ENCODE results near the gene CCL2.

CCL2 gene

DNA sequence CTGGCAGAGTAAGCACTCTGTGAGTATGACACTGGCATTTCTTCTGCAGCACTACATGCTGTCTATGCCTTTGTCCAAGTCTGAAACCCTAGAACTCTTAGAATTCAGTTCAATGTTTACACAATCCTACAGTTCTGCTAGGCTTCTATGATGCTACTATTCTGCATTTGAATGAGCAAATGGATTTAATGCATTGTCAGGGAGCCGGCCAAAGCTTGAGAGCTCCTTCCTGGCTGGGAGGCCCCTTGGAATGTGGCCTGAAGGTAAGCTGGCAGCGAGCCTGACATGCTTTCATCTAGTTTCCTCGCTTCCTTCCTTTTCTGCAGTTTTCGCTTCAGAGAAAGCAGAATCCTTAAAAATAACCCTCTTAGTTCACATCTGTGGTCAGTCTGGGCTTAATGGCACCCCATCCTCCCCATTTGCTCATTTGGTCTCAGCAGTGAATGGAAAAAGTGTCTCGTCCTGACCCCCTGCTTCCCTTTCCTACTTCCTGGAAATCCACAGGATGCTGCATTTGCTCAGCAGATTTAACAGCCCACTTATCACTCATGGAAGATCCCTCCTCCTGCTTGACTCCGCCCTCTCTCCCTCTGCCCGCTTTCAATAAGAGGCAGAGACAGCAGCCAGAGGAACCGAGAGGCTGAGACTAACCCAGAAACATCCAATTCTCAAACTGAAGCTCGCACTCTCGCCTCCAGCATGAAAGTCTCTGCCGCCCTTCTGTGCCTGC is at the start of gene CCL2:
Gene CCL2 (plus strand): TSS at position 635 of the 730 bp plus-strand sequence. CDS start 65 bp downstream, at position 700.
- H3K36me3 ChIP-seq (ENCODE audit: control insufficient read depth, insufficient read depth, low read length), result no peaks in the 10 kb centered on the region
- H3K27me3 ChIP-seq (ENCODE audit: control insufficient read depth, insufficient read depth, low read length), result 0 out of 2 replicates have a peak, but pooled peaks cover 7% of the 10 kb centered on the region
- no peak within 1 kb of the TSS for H3K9ac ChIP-seq (ENCODE audit: low read depth, low read length)
- peaks cover 34% of the 10 kb centered on the region for H3K4me1 ChIP-seq (ENCODE audit: control insufficient read depth, insufficient read depth, low read length)
- H3K4me3 ChIP-seq (ENCODE audit: low read depth, low read length), result peak within 1 kb of the TSS; percentile 62
- no peaks in the 10 kb centered on the region for H3K9me3 ChIP-seq (ENCODE audit: control insufficient read depth, insufficient read depth, low read length)
- H3K27ac ChIP-seq (ENCODE audit: low read depth, low read length), result peak within 1 kb of the TSS; percentile 92

GRCh38 chr17:34205401-34205800 is 49.7 kb upstream of the CCL2 start:
- no peak overlapping the region for H3K27ac ChIP-seq (ENCODE audit: low read depth, low read length)
- no peak overlapping the region for H3K9ac ChIP-seq (ENCODE audit: low read depth, low read length)
- no peaks in the 10 kb centered on the region for H3K9me3 ChIP-seq (ENCODE audit: control insufficient read depth, insufficient read depth, low read length)
- H3K4me1 ChIP-seq (ENCODE audit: control insufficient read depth, insufficient read depth, low read length), result no peaks in the 10 kb centered on the region
- no peak overlapping the region for H3K4me3 ChIP-seq (ENCODE audit: low read depth, low read length)
- H3K27me3 ChIP-seq (ENCODE audit: control insufficient read depth, insufficient read depth, low read length), result no peaks in the 10 kb centered on the region
- H3K36me3 ChIP-seq (ENCODE audit: control insufficient read depth, insufficient read depth, low read length), result no peaks in the 10 kb centered on the region

GRCh38 chr17:34206569-34206968 is 48.5 kb upstream of the CCL2 start:
- Histone ChIP-seq H3K9me3 (ENCODE audit: control insufficient read depth, insufficient read depth, low read length) (no peaks in the 10 kb centered on the region), H3K27me3 (ENCODE audit: control insufficient read depth, insufficient read depth, low read length) (no peaks in the 10 kb centered on the region), H3K4me1 (ENCODE audit: control insufficient read depth, insufficient read depth, low read length) (no peaks in the 10 kb centered on the region), H3K4me3 (ENCODE audit: low read depth, low read length) (no peak overlapping the region), H3K9ac (ENCODE audit: low read depth, low read length) (no peak overlapping the region), H3K36me3 (ENCODE audit: control insufficient read depth, insufficient read depth, low read length) (no peaks in the 10 kb centered on the region), H3K27ac (ENCODE audit: low read depth, low read length) (no peak overlapping the region)

- no peaks in the 10 kb centered on the region for H3K4me1 ChIP-seq (ENCODE audit: control insufficient read depth, insufficient read depth, low read length)
- H3K36me3 ChIP-seq (ENCODE audit: control insufficient read depth, insufficient read depth, low read length), result no peaks in the 10 kb centered on the region
- no peak overlapping the region for H3K27ac ChIP-seq (ENCODE audit: low read depth, low read length)
- no peaks in the 10 kb centered on the region for H3K27me3 ChIP-seq (ENCODE audit: control insufficient read depth, insufficient read depth, low read length)
- no peak overlapping the region for H3K4me3 ChIP-seq (ENCODE audit: low read depth, low read length)
- H3K9ac ChIP-seq (ENCODE audit: low read depth, low read length), result no peak overlapping the region
- no peaks in the 10 kb centered on the region for H3K9me3 ChIP-seq (ENCODE audit: control insufficient read depth, insufficient read depth, low read length)
Observed at GRCh38 chr17:34207572-34207971, 47.5 kb upstream of the CCL2 start.

- H3K27me3 ChIP-seq (ENCODE audit: control insufficient read depth, insufficient read depth, low read length), result no peaks in the 10 kb centered on the region
- no peak overlapping the region for H3K27ac ChIP-seq (ENCODE audit: low read depth, low read length)
- H3K9ac ChIP-seq (ENCODE audit: low read depth, low read length), result no peak overlapping the region
- H3K4me1 ChIP-seq (ENCODE audit: control insufficient read depth, insufficient read depth, low read length), result no peaks in the 10 kb centered on the region
- no peak overlapping the region for H3K4me3 ChIP-seq (ENCODE audit: low read depth, low read length)
- H3K36me3 ChIP-seq (ENCODE audit: control insufficient read depth, insufficient read depth, low read length), result no peaks in the 10 kb centered on the region
- no peaks in the 10 kb centered on the region for H3K9me3 ChIP-seq (ENCODE audit: control insufficient read depth, insufficient read depth, low read length)
Observed at GRCh38 chr17:34218748-34219147, 36.3 kb upstream of the CCL2 start.

- Histone ChIP-seq H3K27ac (ENCODE audit: low read depth, low read length) (no peak overlapping the region), H3K4me3 (ENCODE audit: low read depth, low read length) (no peak overlapping the region), H3K27me3 (ENCODE audit: control insufficient read depth, insufficient read depth, low read length) (no peaks in the 10 kb centered on the region), H3K36me3 (ENCODE audit: control insufficient read depth, insufficient read depth, low read length) (no peaks in the 10 kb centered on the region), H3K9ac (ENCODE audit: low read depth, low read length) (no peak overlapping the region), H3K4me1 (ENCODE audit: control insufficient read depth, insufficient read depth, low read length) (no peaks in the 10 kb centered on the region), H3K9me3 (ENCODE audit: control insufficient read depth, insufficient read depth, low read length) (no peaks in the 10 kb centered on the region)
Observed at GRCh38 chr17:34219405-34219804, 35.7 kb upstream of the CCL2 start.

GRCh38 chr17:34220045-34220751 is 34.9 kb upstream of the CCL2 start:
- Histone ChIP-seq H3K4me3 (ENCODE audit: low read depth, low read length) (no peak overlapping the region), H3K36me3 (ENCODE audit: control insufficient read depth, insufficient read depth, low read length) (no peaks in the 10 kb centered on the region), H3K27me3 (ENCODE audit: control insufficient read depth, insufficient read depth, low read length) (no peaks in the 10 kb centered on the region), H3K9me3 (ENCODE audit: control insufficient read depth, insufficient read depth, low read length) (no peaks in the 10 kb centered on the region), H3K27ac (ENCODE audit: low read depth, low read length) (no peak overlapping the region), H3K9ac (ENCODE audit: low read depth, low read length) (no peak overlapping the region), H3K4me1 (ENCODE audit: control insufficient read depth, insufficient read depth, low read length) (no peaks in the 10 kb centered on the region)

GRCh38 chr17:34220752-34221395 is 34.2 kb upstream of the CCL2 start:
- Histone ChIP-seq H3K9ac (ENCODE audit: low read depth, low read length) (no peak overlapping the region), H3K4me1 (ENCODE audit: control insufficient read depth, insufficient read depth, low read length) (no peaks in the 10 kb centered on the region), H3K9me3 (ENCODE audit: control insufficient read depth, insufficient read depth, low read length) (no peaks in the 10 kb centered on the region), H3K36me3 (ENCODE audit: control insufficient read depth, insufficient read depth, low read length) (no peaks in the 10 kb centered on the region), H3K27me3 (ENCODE audit: control insufficient read depth, insufficient read depth, low read length) (no peaks in the 10 kb centered on the region), H3K27ac (ENCODE audit: low read depth, low read length) (no peak overlapping the region), H3K4me3 (ENCODE audit: low read depth, low read length) (no peak overlapping the region)

DNA sequence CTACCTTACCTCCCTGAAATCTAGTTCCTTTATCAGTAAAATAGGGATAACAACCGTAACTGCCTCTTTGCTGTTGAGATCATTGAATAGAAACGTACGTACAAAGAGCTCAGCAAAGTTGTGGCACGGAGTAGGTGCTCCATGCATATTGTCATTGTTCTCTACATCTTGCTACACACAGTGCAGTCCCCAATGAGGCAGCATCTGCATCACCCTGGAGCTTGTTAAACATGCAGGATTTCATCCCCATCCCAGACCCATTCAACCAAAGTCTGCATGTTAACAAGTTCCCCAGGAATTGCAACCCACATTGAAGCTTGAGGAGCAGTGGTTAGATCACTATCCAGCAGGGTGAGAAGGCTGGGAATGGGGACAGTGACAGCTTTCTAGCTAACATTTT is 33.7 kb upstream of the CCL2 start:
- H3K9me3 ChIP-seq (ENCODE audit: control insufficient read depth, insufficient read depth, low read length), result no peaks in the 10 kb centered on the region
- H3K4me3 ChIP-seq (ENCODE audit: low read depth, low read length), result no peak overlapping the region
- no peaks in the 10 kb centered on the region for H3K4me1 ChIP-seq (ENCODE audit: control insufficient read depth, insufficient read depth, low read length)
- H3K9ac ChIP-seq (ENCODE audit: low read depth, low read length), result no peak overlapping the region
- no peak overlapping the region for H3K27ac ChIP-seq (ENCODE audit: low read depth, low read length)
- no peaks in the 10 kb centered on the region for H3K36me3 ChIP-seq (ENCODE audit: control insufficient read depth, insufficient read depth, low read length)
- no peaks in the 10 kb centered on the region for H3K27me3 ChIP-seq (ENCODE audit: control insufficient read depth, insufficient read depth, low read length)

- H3K4me1 ChIP-seq (ENCODE audit: control insufficient read depth, insufficient read depth, low read length), result peaks cover 3% of the 10 kb centered on the region; the same call in 1 of the 2 replicates
- H3K27ac ChIP-seq (ENCODE audit: low read depth, low read length), result no peak overlapping the region
Observed at GRCh38 chr17:34222722-34223497, 32.2 kb upstream of the CCL2 start.

More at GRCh38 chr17:34222722-34223497, 32.2 kb upstream of the CCL2 start:
- no peak overlapping the region for H3K4me3 ChIP-seq (ENCODE audit: low read depth, low read length)
- H3K36me3 ChIP-seq (ENCODE audit: control insufficient read depth, insufficient read depth, low read length), result no peaks in the 10 kb centered on the region
- no peaks in the 10 kb centered on the region for H3K27me3 ChIP-seq (ENCODE audit: control insufficient read depth, insufficient read depth, low read length)
- no peaks in the 10 kb centered on the region for H3K9me3 ChIP-seq (ENCODE audit: control insufficient read depth, insufficient read depth, low read length)
- H3K9ac ChIP-seq (ENCODE audit: low read depth, low read length), result no peak overlapping the region

All from HUES48 (cell line).